GM19023 (cell line): ENCODE measurements around the gene CRACR2B.

Source experiments
- ATAC-seq: cut with Tn5 transposase; IDR thresholded peaks from one replicate; pipeline ENCODE4 v1.9.1; 2021; ENCODE audit warnings: mild to moderate bottlenecking, moderate library complexity; ENCODE audit not compliant: unreplicated experiment

The CRACR2B gene

GRCh38 chr11:865462-866430 is 38.0 kb downstream of the CRACR2B start:
- no peak for ATAC-seq

DNA sequence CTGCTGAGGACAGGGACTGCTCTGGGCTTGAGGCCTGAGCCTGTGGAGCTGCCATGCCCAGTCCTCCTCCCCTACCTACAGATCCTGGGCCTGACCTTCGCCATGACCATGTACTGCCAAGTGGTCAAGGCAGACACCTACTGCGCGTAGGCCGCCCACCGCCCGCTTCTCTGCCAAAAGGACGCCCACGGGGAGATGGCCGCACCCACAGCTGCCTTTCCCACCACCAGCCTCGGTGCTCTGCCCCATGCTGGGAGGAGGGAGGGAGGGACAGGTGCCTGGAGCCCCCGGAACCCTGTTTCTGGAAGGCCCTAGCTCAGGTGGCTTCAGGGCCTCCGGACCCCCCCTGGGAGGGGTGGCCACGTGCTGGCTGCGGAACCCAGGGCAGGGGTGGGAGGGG is 38.8 kb downstream of the CRACR2B start:
- no peak for ATAC-seq

- ATAC-seq = no peak
Observed at GRCh38 chr11:867856-868358, 40.2 kb downstream of the CRACR2B start.

DNA sequence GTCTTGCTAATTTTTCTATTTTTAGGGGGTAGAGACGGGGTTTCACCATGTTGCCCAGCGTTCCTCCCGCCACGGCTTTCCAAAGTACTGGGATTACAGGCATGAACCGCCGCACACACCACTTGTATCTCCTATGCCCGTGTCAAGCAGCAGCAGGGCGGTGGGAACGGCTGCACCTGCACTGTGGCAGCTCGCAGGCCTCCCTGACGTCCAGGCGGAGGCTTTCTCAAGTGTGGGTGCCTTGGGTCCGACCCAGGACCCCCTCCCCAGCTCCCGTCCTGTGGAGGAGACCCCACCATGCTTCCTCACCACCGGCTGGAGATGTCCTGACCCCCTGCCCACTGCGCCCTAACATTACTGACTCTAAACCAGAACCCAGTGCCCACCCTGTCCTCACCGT is 40.7 kb downstream of the CRACR2B start:
- ATAC-seq = no peak

DNA sequence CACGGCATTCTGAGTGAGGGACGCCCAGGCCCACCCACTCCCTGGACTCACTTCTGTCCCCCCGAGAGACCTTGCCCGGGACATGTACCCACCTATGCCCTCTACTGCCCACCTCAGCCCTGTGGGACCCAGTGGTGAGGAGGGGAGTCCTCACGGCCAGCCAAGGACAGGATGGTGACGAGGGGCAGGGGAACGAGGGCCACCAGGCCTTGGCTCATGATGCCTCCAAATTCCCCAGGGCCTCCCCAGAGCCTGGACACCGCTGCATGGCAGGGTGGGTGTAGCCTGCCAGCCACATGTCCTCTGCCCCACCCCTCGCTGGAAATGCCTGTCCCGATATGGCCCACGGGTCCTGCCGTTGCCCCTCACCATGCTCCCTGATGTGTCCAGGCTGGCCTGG is 41.1 kb downstream of the CRACR2B start:
- no peak for ATAC-seq

- no peak for ATAC-seq
Observed at GRCh38 chr11:869399-870126, 41.8 kb downstream of the CRACR2B start.

DNA sequence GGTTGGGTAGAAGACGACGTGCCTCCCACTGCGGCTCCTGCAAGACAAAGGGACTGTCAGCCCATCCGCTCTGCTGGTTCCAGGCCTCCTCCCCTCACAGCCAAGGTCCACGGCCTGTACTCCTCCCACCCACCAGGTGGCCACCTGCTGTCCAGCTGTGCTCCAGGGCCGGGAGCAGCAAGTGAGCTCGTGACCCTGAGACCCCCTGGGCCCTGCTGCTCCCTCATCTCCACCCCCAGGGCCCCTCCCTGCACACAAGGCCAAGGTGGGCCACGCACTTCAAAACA is 42.4 kb downstream of the CRACR2B start:
- no peak for ATAC-seq

DNA sequence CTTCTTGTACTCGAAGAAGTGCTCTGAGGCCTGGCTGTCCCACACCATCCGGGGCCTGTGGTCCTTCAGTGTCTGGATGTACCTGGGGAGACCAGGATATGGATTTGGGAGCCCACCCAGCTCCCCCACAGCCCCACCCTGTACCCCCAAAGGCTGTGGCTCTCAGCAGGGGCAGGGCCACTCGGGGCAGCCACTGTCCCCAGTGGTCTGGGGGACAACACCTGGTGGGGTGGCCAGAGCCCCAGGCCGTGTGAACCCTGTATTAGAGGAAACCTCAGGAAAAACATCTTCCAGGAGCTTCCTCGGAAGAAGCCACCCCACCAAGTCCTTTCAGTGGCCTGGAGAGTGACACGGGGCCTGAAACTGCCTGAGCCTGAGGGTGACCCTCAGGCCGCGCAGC is 42.7 kb downstream of the CRACR2B start:
- no peak for ATAC-seq

DNA sequence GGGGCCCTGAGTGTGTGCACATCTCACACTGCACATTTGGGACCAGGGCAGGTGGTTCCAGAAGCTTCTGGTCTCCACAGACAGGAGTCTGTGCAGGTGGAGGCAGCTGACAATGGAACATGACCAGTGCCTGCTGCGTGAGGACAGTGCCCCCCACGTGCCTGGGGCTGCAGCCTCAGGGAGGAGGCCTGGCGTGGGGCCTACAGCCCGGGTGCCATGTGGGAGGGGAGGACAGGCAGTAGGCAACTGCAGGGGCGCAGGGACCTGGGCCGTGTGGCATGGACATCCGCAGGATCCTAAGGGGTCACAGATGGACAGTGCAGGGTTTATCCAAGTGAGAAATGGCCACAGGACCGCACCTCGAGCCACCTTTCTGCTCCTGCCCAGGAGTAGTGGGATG is 43.8 kb downstream of the CRACR2B start:
- ATAC-seq = no peak

DNA sequence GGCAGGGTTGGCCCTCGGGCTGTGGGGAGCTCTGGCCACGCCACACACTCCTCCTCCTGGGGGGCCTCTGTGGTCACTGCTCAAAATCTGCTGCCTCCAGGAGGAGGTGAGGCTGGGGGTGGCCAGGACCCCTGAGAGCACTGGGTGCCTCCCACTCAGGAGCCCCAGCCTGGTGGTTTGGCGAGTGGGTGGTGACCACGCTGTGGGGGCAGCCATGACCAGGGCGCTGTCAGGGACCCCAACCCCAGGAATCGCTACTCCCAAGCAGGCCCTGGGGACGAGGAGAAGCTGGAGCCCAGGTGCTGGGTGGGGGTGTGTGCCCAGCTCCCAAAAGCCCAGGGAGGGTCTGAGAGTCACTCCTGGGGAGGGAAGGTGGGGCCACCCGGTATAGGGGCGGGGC is 45.1 kb downstream of the CRACR2B start:
- no peak for ATAC-seq

DNA sequence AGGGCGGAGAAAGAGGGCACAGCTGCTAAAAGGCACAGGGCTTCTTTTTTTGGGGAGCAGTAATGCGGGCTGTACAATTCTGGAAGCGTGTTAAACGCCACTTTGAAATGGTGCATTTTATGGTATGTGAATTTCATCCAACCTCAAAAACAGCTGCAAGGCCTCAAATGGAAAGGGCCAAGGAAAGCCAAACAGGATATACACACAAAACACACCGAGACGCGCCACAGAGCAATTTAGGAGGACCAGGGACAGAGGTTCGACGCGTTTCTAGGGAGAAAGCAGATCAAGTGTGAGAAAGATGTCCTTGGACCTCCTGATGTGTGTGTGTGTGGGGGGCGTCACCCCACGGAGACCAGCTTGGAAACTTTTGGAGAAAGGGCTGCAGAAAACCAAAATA is 46.0 kb downstream of the CRACR2B start:
- no peak for ATAC-seq

DNA sequence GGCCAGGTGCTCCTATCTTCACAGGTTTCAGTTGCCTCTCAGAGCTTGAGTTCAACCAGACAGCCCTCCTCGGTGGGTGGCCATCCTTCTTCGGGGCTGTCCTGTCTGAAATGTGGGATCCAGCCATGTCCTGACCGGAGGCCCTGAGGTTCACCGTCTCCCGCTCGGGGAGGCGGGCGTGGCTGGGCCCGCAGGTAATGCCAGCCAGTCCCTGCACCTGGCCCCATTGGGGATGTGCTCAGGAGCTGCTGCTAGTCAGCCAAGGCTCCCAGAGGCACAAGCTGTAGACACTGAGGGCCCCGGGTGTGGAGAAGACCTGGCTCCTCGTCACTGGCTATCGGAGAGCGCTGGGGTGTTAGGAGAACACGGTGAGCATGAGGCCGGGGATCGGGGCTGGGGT is 47.5 kb downstream of the CRACR2B start:
- ATAC-seq = no peak

DNA sequence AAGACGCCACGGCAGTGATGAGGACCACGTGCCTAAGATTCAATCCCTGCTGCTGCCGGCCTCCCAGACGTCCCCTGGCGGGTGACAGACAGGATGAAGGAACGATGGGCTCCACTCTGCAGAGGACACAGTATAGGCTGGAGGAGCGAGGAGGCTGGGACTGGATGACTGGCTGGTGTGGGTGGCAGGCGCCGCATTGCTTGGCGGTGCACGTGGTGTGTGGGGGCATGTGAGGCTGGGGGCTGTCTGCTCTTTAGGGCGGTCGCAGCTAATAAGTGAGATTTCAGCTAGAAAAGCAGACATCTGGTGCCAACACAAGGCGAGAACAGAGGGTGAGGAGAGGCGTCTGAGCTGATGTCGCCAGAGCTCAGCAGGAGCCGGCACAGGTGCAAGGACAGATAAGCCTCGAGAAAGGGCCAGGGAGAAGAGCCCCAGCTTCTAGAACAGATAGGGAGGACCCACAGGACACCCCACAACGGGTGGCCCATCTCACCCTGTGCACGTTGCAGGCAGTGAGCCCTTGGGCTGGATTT is 48.1 kb downstream of the CRACR2B start:
- ATAC-seq = no peak

DNA sequence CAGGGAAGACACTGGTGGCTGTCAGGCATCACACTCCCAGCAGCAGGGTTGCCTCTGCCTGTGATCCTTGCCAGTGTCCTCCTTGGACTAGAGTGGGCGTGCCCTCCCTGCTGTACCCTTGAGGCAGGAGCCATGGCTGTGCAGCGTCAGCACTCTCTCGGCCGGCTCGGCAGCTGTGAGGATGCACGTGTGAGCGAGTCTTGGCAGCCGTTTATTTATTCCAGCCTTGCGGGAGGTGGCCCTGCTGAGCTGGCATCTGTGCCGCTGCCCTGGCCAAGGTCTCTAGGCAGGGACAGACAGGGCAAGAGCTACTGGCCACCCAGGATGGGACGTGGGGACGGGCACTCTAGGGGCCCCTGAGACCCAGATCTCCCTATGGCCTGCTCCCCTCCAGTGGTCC is 48.8 kb downstream of the CRACR2B start:
- no peak for ATAC-seq

DNA sequence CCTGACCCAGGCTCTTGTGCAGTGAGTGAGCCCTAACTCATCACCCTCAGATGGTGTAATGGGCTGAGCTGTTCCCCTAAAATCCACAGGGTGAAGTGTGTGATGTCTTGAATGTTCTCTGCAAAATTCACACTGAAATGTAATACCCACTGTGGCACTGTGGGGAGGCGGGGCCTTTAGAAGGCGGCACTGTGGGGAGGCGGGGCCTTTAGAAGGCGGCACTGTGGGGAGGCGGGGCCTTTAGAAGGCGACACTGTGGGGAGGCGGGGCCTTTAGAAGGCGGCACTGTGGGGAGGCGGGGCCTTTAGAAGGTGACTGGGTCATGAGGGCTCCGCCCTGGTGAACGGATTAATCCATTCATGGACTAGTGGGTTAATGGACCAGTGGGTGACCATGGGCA is 49.8 kb downstream of the CRACR2B start:
- no peak for ATAC-seq

DNA sequence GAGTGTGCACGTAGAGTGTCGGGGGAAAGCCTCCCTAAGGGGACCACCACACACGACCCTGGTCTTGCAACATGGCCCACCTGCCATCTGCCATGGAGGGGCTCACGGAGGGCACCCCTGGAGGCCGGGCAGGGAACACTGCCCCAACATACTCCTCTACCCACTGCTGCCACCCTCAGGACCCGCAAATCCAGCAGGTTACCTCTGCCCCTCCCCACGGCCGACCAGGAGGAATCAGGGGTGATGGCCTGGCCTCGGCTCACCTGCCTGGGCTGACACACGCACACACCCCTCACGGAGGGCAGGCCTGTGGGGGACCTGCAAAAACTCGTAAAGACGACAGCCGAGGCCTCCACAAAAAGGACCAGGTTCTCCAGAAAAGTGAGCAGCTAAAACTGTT is 52.7 kb downstream of the CRACR2B start:
- no peak for ATAC-seq
